Tibial nerve (tissue), 4 donors: ENCODE measurements around the gene OBSCN. TPM values are rescaled to one million over a fixed set of nuclear protein-coding genes. Genes with fewer than 3 reads are reported as not detected.

Source experiments
- DNase-seq, 2 donors: peaks; one replicate each; pipeline ENCODE4 v3.0.0-alpha.2; 2019; ENCODE audit warnings: low spot score in 2 of 2
- H3K27ac ChIP-seq, 4 donors: fragments of 200-600 bp; sonication (generic) in 3 of 4; one replicate each; pipeline ENCODE4 v1.5.1; 2017 to 2019; ENCODE audit warnings: mild to moderate bottlenecking in 1 of 4
- H3K27me3 ChIP-seq, 2 donors: fragments of 200-600 bp; sonication (generic) in 1 of 2; one replicate each; pipeline versions ENCODE4 v1.5.1 to v1.6.0; 2017 to 2019
- H3K36me3 ChIP-seq, 3 donors: fragments of 200-600 bp; sonication (generic); one replicate each; pipeline ENCODE4 v1.5.1; 2018 to 2019
- H3K4me1 ChIP-seq, 4 donors: fragments of 200-600 bp; sonication (generic) in 3 of 4; one replicate each; pipeline ENCODE4 v1.5.1; 2017 to 2019
- H3K4me3 ChIP-seq, 4 donors: fragments of 200-600 bp; sonication (generic) in 3 of 4; one replicate each; pipeline ENCODE4 v1.5.1; 2017 to 2019; ENCODE audit warnings: mild to moderate bottlenecking in 1 of 4, moderate library complexity in 1 of 4
- H3K9me3 ChIP-seq, 4 donors: fragments of 200-600 bp; sonication (generic) in 3 of 4; one replicate each; pipeline ENCODE4 v1.5.1; 2017 to 2019
- EP300 ChIP-seq, 2 donors: sonication (generic); formaldehyde crosslinking; IDR thresholded peaks; one replicate each; pipeline ENCODE4 v1.6.1; 2017; ENCODE audit warnings: antibody characterized with exemption in 2 of 2, mild to moderate bottlenecking in 1 of 2
- POLR2A ChIP-seq, 2 donors: fragments of 450-650 bp; IDR thresholded peaks; one replicate each; pipeline ENCODE4 v1.6.1; 2017; ENCODE audit warnings: antibody characterized with exemption in 2 of 2, mild to moderate bottlenecking in 2 of 2, moderate library complexity in 2 of 2
- WGBS, 2 donors: methylation state at CpG; one replicate each; pipeline ENCODE4 v1.1.5; 2018; 5-methylcytosine and 5-hydroxymethylcytosine counted together
- total RNA-seq, 4 donors: library from RNA; depleted of rRNA; stranded (reverse); fragments of >200 nt; gene quantifications; one replicate each; pipeline ENCODE4 v1.1.0, GENCODE V29; 2016
- TF ChIP-seq, protein P1 (sequence below), 5 experiments: fragments of 200-600 bp in 3 of 5; fragments of 450-650 bp in 2 of 5; sonication (generic) in 3 of 5; IDR thresholded peaks; one replicate each; pipeline ENCODE4 v1.5.1; 2016 to 2019; ENCODE audit warnings: antibody characterized with exemption in 5 of 5, mild to moderate bottlenecking in 3 of 5, moderate library complexity in 2 of 5

Gene OBSCN
- total RNA-seq, 4 donors from 2014 or later, result 8.5 to 22.6 (median 19.0) TPM

- peaks cover 0 to 39% (median 13%) of the 10 kb centered on the region in 4 donors for H3K4me1 ChIP-seq
- 4 to 15% methylated on average over 25 to 59 of the region's 73 CpGs for WGBS, 2 donors
- no peaks in the 10 kb centered on the region for H3K27me3 ChIP-seq
- no peaks in the 10 kb centered on the region for H3K9me3 ChIP-seq
- TF ChIP-seq EP300 (IDR thresholded peaks at IDR 0.05), result peak; percentile 15 to 63
- TF ChIP-seq POLR2A (IDR thresholded peaks at IDR 0.05), result peak in 1 of 2 donors; percentile 28
- TF ChIP-seq, protein P1, sequence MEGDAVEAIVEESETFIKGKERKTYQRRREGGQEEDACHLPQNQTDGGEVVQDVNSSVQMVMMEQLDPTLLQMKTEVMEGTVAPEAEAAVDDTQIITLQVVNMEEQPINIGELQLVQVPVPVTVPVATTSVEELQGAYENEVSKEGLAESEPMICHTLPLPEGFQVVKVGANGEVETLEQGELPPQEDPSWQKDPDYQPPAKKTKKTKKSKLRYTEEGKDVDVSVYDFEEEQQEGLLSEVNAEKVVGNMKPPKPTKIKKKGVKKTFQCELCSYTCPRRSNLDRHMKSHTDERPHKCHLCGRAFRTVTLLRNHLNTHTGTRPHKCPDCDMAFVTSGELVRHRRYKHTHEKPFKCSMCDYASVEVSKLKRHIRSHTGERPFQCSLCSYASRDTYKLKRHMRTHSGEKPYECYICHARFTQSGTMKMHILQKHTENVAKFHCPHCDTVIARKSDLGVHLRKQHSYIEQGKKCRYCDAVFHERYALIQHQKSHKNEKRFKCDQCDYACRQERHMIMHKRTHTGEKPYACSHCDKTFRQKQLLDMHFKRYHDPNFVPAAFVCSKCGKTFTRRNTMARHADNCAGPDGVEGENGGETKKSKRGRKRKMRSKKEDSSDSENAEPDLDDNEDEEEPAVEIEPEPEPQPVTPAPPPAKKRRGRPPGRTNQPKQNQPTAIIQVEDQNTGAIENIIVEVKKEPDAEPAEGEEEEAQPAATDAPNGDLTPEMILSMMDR (IDR thresholded peaks at IDR 0.05), result peak; percentile 39 to 91 (median 69)
- peak overlapping the region; percentile 37 to 58 (median 54) for H3K4me3 ChIP-seq
- no peaks in the 10 kb centered on the region for H3K36me3 ChIP-seq
- DNase-seq, result peak; percentile 48 to 60
- H3K27ac ChIP-seq, result peak overlapping the region; percentile 29 to 94 (median 60)
Measured at GRCh38 chr1:228378090-228378872, 170.4 kb downstream of the OBSCN start.

DNA sequence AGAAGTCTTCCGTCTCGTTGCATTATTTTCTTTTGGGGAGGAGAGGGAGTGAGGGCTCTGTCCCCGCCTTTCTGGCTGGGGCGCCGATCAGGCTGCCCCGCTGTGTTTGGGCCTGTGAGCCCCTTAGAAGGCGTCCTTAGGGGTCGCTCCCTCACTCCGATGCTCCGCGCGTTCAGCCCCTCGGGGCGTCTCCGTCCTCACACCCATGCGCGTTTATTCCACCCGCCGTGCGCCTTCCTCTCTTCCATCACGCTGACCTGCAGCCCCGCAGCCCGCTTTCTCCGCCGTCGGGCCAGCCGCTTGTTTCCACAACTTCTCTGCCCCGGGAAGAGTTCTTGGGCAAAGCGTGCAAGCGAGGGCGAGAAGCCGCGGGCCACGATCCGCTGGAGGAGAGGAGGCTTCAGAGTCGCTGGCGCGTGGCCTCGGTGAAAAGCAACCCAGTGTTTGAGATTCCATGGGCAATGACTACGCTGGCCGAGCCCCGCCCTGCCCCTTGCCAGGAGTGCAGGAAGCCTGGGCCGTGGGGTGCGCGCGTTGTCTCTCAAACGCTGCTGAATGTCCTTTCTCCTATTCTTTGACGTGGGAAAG, 171.1 kb downstream of the OBSCN start:
- no peaks in the 10 kb centered on the region for H3K36me3 ChIP-seq
- peak overlapping the region; percentile 28 to 94 (median 60) for H3K27ac ChIP-seq
- H3K4me1 ChIP-seq, result peaks cover 0 to 38% (median 13%) of the 10 kb centered on the region in 4 donors
- WGBS, 2 donors, result 3 to 11% methylated on average over 38 to 48 of the region's 48 CpGs
- TF ChIP-seq EP300 (IDR thresholded peaks at IDR 0.05) (peak in 1 of 2 donors; percentile 12), POLR2A (IDR thresholded peaks at IDR 0.05) (no peak)
- H3K27me3 ChIP-seq, result no peaks in the 10 kb centered on the region
- peak overlapping the region; percentile 37 to 58 (median 54) for H3K4me3 ChIP-seq
- no peak for DNase-seq
- no peaks in the 10 kb centered on the region for H3K9me3 ChIP-seq

GRCh38 chr1:228379666-228380065, 171.8 kb downstream of the OBSCN start:
- peak overlapping the region in 1 of 4 donors; percentile 94 for H3K27ac ChIP-seq
- WGBS, 2 donors, result 81 to 82% methylated on average over 8 of the region's 8 CpGs
- TF ChIP-seq EP300 (IDR thresholded peaks at IDR 0.05) (no peak), POLR2A (IDR thresholded peaks at IDR 0.05) (no peak)
- TF ChIP-seq, protein P1 (IDR thresholded peaks at IDR 0.05), result no peak
- H3K9me3 ChIP-seq, result no peaks in the 10 kb centered on the region
- H3K4me3 ChIP-seq, result no peak overlapping the region
- no peaks in the 10 kb centered on the region for H3K27me3 ChIP-seq
- H3K4me1 ChIP-seq, result peaks cover 0 to 31% (median 10%) of the 10 kb centered on the region in 4 donors
- no peaks in the 10 kb centered on the region for H3K36me3 ChIP-seq
- no peak for DNase-seq

DNA sequence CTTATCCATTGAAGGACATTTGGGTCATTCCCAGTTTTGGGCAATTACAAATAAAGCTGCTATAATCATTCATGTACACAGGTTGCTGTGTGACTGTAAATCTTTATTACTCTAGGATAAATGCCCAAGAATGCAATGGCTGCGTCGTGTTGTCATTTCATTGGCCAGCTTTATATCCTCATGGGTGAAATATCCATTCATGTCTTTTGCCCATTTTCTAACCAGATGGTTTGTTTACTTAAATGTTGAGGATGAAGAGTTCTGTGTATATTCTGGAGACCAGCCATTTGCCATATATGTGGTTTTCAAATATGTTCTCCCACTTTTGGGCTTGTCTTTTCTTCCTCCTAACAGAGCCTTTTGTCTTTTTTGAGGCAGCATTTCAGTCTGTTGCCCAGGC, 173.5 kb downstream of the OBSCN start:
- TF ChIP-seq POLR2A (IDR thresholded peaks at IDR 0.05) (no peak), EP300 (IDR thresholded peaks at IDR 0.05) (no peak)
- TF ChIP-seq, protein P1 (IDR thresholded peaks at IDR 0.05), result no peak
- Histone ChIP-seq H3K9me3 (no peaks in the 10 kb centered on the region), H3K36me3 (no peaks in the 10 kb centered on the region), H3K27ac (no peak overlapping the region), H3K27me3 (no peaks in the 10 kb centered on the region), H3K4me1 (peaks cover 0 to 19% (median 2%) of the 10 kb centered on the region in 4 donors), H3K4me3 (no peak overlapping the region)
- WGBS, 2 donors, result 83 to 86% methylated on average over 2 of the region's 2 CpGs
- DNase-seq, result no peak

DNA sequence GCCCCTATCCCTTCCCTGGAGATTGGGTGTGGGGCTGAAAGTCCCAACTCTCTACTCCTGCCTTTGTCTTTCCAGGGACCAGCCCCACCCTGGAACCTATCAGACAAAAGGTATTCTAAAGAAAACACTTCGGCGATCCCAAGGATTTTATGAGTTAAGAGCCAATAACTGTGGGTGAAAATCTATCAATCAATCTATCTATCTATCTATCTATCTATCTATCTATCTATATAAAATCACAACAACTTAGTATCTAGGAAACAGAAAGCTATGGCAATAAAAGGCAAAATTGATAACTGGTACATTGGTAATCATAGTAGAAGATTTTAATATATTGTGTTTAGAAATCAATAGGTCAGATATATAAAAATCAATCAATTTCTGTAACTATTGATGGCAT, 175.9 kb downstream of the OBSCN start:
- peak in 1 of 2 donors; percentile 8 for DNase-seq
- Histone ChIP-seq H3K4me1 (peaks cover 0 to 9% (median 2%) of the 10 kb centered on the region in 4 donors), H3K27ac (no peak overlapping the region), H3K36me3 (no peaks in the 10 kb centered on the region), H3K4me3 (no peak overlapping the region), H3K9me3 (no peaks in the 10 kb centered on the region), H3K27me3 (no peaks in the 10 kb centered on the region)
- TF ChIP-seq POLR2A (IDR thresholded peaks at IDR 0.05), result no peak
- WGBS, 2 donors, result 94 to 96% methylated on average over 2 of the region's 2 CpGs

GRCh38 chr1:228385232-228385631, 177.4 kb downstream of the OBSCN start:
- H3K9me3 ChIP-seq, result no peaks in the 10 kb centered on the region
- TF ChIP-seq, protein P1 (IDR thresholded peaks at IDR 0.05), result no peak
- no peak for TF ChIP-seq EP300 (IDR thresholded peaks at IDR 0.05)
- TF ChIP-seq POLR2A (IDR thresholded peaks at IDR 0.05), result no peak
- no peak overlapping the region for H3K4me3 ChIP-seq
- no peaks in the 10 kb centered on the region for H3K4me1 ChIP-seq
- DNase-seq, result no peak
- H3K36me3 ChIP-seq, result no peaks in the 10 kb centered on the region
- H3K27ac ChIP-seq, result no peak overlapping the region
- no peaks in the 10 kb centered on the region for H3K27me3 ChIP-seq
